Aorta (tissue), 5 donors: Measurements from ENCODE around the gene HRNR. TPM values are rescaled to one million over a fixed set of nuclear protein-coding genes. Genes with fewer than 3 reads are reported as not detected.

ENCODE experiments used
- ATAC-seq: fragments of 200-7000 bp; cut with Tn5 transposase; one replicate; pipeline ENCODE4 v1.9.1; 2022; ENCODE audit warnings: moderate library complexity; ENCODE audit not compliant: low FRiP score
- DNase-seq, 2 donors: peaks; one replicate each; pipeline ENCODE4 v3.0.0-alpha.2; 2020
- H3K27ac ChIP-seq, 2 donors: one replicate each; pipeline ENCODE4 v1.5.1; 2013; ENCODE audit warnings: low read length in 2 of 2, mild to moderate bottlenecking in 2 of 2, moderate library complexity in 2 of 2, control low read depth in 1 of 2, inconsistent platforms in 1 of 2, low read depth in 1 of 2
- H3K27me3 ChIP-seq, 2 donors: one replicate each; pipeline ENCODE4 v1.6.1; 2013; ENCODE audit warnings: control low read depth in 1 of 2, low read length in 1 of 2, mild to moderate bottlenecking in 1 of 2, moderate library complexity in 1 of 2; ENCODE audit not compliant: insufficient read depth in 2 of 2, control insufficient read depth in 1 of 2
- H3K36me3 ChIP-seq, 2 donors: one replicate each; pipeline ENCODE4 v1.6.1; 2013; ENCODE audit warnings: control low read depth in 1 of 2, low read length in 1 of 2, mild to moderate bottlenecking in 1 of 2; ENCODE audit not compliant: insufficient read depth in 2 of 2, control insufficient read depth in 1 of 2
- H3K4me1 ChIP-seq, 2 donors: one replicate each; pipeline ENCODE4 v1.6.1; 2013; ENCODE audit warnings: low read length in 2 of 2, control low read depth in 1 of 2, mild to moderate bottlenecking in 1 of 2, moderate library complexity in 1 of 2; ENCODE audit not compliant: insufficient read depth in 2 of 2, control insufficient read depth in 1 of 2
- H3K4me3 ChIP-seq, 2 donors: one replicate each; pipeline ENCODE4 v1.5.1; 2013; ENCODE audit warnings: low read length in 2 of 2, control low read depth in 1 of 2, mild to moderate bottlenecking in 1 of 2
- H3K9me3 ChIP-seq: one replicate; pipeline ENCODE4 v1.6.1; 2013; ENCODE audit warnings: mild to moderate bottlenecking, low read length; ENCODE audit not compliant: control insufficient read depth
- WGBS, 2 donors: extraction: QIAGEN DNeasy Blood & Tissue Kit; methylation state at CpG; one replicate each; pipeline ENCODE4 v1.1.7; 2013; 5-methylcytosine and 5-hydroxymethylcytosine counted together
- intact Hi-C, 2 donors: fragments of 100-400 bp; cut with DNase I; formaldehyde crosslinking; loops; one replicate each; pipeline versions ENCODE4 v1.14.2 to v1.15.0; 2022
- polyA plus RNA-seq, 2 donors: library from polyadenylated mRNA; stranded (reverse); fragments of 200-250 nt; gene quantifications; one replicate each; pipeline ENCODE4 v1.2.3, GENCODE V29; 2013
- total RNA-seq, 2 donors: library from RNA; stranded (reverse); fragmentation: NEBNext Ultra II Directional; extraction: Animal tissue kit (Norgen Biotek cat#: 25700); gene quantifications; one replicate each; pipeline ENCODE4 v1.2.1, GENCODE V29; 2021
- donor health status: healthy with polysubstance abuse.
- donor health status: Bipolar disorder and iron deficiency.
- donor health status: DM: no; HTN: no; CAD: no.
- donor health status: DM: no; HTN: no; CAD: no.
- donor health status: DM: yes; HTN: yes; CAD: no.

Gene HRNR
- total and polyA plus RNA-seq, 4 donors = not detected

DNA sequence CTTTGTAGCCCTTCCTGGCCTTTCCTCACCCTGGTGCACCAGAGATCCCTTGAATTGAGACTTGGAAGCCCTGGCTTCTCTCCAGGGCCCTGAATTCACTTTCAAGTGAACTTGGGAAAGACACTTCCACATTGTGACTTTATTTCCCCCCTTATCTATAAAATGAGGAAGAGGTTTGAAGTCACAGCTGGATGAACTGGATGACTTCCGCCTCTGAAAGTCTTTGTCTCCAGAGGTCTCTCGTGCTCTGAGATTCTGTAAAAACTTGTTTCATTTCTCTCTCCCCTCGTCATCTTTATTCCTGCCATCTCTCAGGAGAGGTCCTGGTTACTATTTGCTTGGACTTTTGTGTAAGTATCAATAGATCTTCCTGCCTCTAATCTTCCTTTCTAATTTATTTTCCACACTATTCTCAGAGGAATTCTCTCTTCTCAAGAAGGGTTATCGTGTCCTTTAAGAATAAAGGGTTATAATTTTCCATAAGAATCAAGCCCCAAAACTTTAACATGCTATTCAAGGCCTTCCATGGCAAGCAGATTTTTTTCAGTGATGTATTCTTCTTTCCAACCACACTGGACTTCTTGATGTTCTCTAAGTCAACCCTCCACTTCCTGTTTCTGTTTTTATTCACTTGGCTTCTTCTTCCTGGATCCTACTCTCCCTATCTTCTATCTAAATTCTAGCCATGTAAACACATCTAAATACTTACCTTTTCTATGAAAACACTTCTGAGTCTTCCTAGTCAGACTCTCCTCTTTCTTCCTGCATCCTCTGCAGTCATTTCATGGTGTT, 58.5 kb downstream of the HRNR start:
- Histone ChIP-seq H3K27me3 (no peaks in the 10 kb centered on the region), H3K9me3 (no peaks in the 10 kb centered on the region), H3K4me1 (peaks cover 0 to 2% of the 10 kb centered on the region in 2 donors), H3K4me3 (no peak overlapping the region), H3K27ac (no peak overlapping the region), H3K36me3 (no peaks in the 10 kb centered on the region)
- intact Hi-C loops = no loop called here
- DNase-seq (no peak), ATAC-seq (no peak)
- WGBS, 2 donors = 87 to 91% methylated on average over 4 of the region's 4 CpGs

DNA sequence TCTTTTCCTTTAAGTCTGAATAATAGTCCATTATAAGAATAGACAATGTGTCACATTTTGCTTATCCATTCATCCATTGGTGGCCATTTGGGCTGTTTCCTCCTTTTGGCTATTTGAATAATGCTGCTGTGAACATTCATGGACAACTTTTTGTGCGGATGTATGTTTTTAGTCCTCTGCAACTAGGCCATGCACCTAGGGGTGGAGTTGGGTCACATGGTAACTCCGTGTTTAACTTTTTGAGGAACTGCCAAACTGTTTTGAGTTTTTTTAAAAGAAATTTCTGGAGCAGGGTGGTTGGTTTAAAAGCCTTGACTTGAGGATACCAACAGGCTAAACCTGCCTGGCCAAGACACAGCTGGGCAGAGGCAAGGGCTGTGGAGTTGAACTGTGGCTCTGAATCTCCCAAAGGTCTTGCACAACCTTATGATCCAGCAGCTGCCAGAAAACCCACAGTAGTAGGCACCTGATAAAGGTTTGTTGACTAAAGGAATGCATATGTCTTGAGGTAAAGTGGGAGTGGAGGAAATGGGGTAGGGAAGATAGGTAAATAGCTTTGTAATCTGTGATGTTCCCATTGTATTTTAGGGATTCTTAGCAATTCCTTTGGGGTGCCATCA, 59.4 kb downstream of the HRNR start:
- DNase-seq (no peak), ATAC-seq (no peak)
- H3K9me3 ChIP-seq = no peaks in the 10 kb centered on the region
- no peak overlapping the region for H3K4me3 ChIP-seq
- peaks cover 0 to 2% of the 10 kb centered on the region in 2 donors for H3K4me1 ChIP-seq
- no peaks in the 10 kb centered on the region for H3K27me3 ChIP-seq
- H3K27ac ChIP-seq = no peak overlapping the region
- intact Hi-C loops = no loop called here
- no peaks in the 10 kb centered on the region for H3K36me3 ChIP-seq
- WGBS, 2 donors = 55 to 57% methylated on average over 2 of the region's 2 CpGs

DNA sequence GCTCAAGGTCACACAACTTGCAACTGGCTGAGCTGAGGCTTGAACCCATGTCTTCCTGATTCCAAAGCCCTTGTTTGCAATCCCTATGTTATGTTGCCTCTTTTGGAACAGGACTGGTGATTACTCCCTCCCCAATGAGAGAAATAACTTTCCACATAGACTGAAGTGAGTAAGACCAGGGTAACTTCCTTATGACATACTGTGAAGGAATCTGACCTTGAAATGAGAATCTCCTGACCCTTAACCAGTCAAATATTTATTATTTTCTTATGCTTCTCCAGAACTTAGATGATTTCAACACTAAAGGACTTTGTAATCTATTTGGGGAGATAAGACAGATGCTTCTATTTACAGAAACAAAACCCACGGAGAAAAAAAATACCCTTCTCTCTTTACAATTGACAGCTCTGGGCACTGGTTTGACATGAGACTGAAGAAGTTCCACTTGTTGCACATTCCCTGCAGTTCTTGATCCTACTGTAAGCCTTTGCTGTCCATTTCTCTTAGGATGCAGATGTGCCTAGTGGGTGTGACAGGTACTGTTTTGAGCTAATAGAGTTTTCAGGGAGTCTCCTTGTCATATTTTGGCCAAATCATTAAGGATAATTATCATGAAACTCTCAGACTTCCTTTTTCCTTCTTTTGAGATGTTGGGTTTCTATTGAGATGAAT, 61.1 kb downstream of the HRNR start:
- intact Hi-C loops = no loop called here
- DNase-seq (no peak), ATAC-seq (no peak)
- Histone ChIP-seq H3K4me1 (peaks cover 0 to 2% of the 10 kb centered on the region in 2 donors), H3K27me3 (no peaks in the 10 kb centered on the region), H3K9me3 (no peaks in the 10 kb centered on the region), H3K36me3 (no peaks in the 10 kb centered on the region), H3K4me3 (no peak overlapping the region), H3K27ac (no peak overlapping the region)
- 19 to 33% methylated on average over 1 of the region's 1 CpG for WGBS, 2 donors

Other genes with a start within 250 kb of the HRNR start
- 100 to 1,000 TPM; 188 to 386 TPM for gene S100A10, start 230.3 kb downstream of the HRNR start, total RNA-seq
- 100 to 1,000 TPM; 244 to 417 TPM for gene S100A10, start 230.3 kb downstream of the HRNR start, polyA plus RNA-seq
- 100 to 1,000 TPM; 416 to 418 TPM for gene S100A11, start 187.2 kb downstream of the HRNR start, total RNA-seq
- 100 to 1,000 TPM; 751 to 960 TPM for gene S100A11, start 187.2 kb downstream of the HRNR start, polyA plus RNA-seq
- gene TCHHL1, start 135.1 kb downstream of the HRNR start, total RNA-seq = not detected
- gene TCHHL1, start 135.1 kb downstream of the HRNR start, polyA plus RNA-seq = not detected
- gene TCHH, start 108.7 kb downstream of the HRNR start, total RNA-seq = under 1 TPM; 0.16 to 0.27 TPM
- under 1 TPM in 1 of 2 donors, not detected in 1; 0.13 TPM for gene TCHH, start 108.7 kb downstream of the HRNR start, polyA plus RNA-seq
- gene RPTN, start 65.0 kb downstream of the HRNR start, total RNA-seq = not detected
- gene RPTN, start 65.0 kb downstream of the HRNR start, polyA plus RNA-seq = not detected
- under 1 TPM in 1 of 2 donors, not detected in 1; 0.03 TPM for gene FLG, start 101.0 kb upstream of the HRNR start, total RNA-seq
- under 1 TPM; under 0.01 to 0.03 TPM for gene FLG, start 101.0 kb upstream of the HRNR start, polyA plus RNA-seq
- not detected for gene FLG2, start 135.8 kb upstream of the HRNR start, total RNA-seq
- gene FLG2, start 135.8 kb upstream of the HRNR start, polyA plus RNA-seq = not detected
- not detected for gene CRNN, start 190.1 kb upstream of the HRNR start, total RNA-seq
- gene CRNN, start 190.1 kb upstream of the HRNR start, polyA plus RNA-seq = 1 to 10 TPM; 1.4 to 3.0 TPM